DOHH2 (cell line): ENCODE data around the gene CXorf49.
"Not testable (repeated sequence)": the region's sequence is repeated elsewhere in the genome, so short reads cannot be mapped to it uniquely, and the experiment has no call there.

Experiments
- EZH2phosphoT487 ChIP-seq: fragments of 200-600 bp; sonication (generic); IDR thresholded peaks from 2 replicates; pipeline ENCODE4 v1.6.1; 2017; ENCODE audit warnings: borderline replicate concordance, mild to moderate bottlenecking, antibody characterized with exemption, low read length, moderate library complexity, mixed read lengths
- TF ChIP-seq, protein P1 (sequence below): fragments of 200-600 bp; sonication (generic); IDR thresholded peaks from one replicate; pipeline ENCODE4 v1.5.1; 2014; ENCODE audit warnings: antibody characterized with exemption, mild to moderate bottlenecking, low read depth, low read length; ENCODE audit not compliant: poor library complexity, severe bottlenecking

DNA sequence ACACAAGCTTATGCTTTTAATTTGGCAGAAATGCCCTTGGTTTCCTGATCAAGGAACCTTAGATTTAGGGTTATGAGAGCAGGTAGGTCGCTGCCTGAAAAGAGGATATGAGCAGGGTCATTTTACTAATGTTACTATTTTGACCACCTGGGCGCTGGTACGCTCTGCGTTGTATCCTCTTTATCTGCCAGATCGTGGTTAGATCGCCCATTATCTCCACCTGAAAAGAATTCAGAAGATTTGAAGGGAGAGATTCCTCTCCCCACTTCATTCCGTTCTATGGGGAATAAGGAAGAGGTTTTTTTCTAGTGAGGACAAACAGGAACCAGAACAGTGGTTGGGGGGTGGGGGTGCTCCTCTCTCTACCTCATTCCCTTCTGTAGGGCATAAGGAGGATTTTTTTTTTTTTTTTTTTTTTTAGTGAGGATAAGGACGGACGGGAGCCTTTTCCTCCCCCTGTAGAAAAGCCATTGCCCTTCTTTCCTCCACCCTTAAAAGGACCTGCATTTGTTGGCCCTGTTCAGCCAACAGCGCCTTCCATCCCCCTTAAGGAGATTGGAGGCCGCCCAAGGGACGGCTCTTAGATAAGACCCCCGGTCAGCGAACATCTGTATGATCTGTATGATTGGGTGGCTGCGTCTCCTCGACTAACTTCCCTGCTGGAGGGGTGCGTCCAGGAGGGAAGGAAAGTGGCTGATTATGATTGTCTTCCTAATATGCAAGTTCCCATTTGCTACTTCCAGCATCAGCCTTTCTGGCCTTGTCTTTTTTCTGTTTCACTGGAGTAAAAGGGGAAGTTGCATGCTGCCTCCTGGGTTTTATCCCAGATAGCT is 20.4 kb downstream of the CXorf49 start:
- TF ChIP-seq, protein P1, sequence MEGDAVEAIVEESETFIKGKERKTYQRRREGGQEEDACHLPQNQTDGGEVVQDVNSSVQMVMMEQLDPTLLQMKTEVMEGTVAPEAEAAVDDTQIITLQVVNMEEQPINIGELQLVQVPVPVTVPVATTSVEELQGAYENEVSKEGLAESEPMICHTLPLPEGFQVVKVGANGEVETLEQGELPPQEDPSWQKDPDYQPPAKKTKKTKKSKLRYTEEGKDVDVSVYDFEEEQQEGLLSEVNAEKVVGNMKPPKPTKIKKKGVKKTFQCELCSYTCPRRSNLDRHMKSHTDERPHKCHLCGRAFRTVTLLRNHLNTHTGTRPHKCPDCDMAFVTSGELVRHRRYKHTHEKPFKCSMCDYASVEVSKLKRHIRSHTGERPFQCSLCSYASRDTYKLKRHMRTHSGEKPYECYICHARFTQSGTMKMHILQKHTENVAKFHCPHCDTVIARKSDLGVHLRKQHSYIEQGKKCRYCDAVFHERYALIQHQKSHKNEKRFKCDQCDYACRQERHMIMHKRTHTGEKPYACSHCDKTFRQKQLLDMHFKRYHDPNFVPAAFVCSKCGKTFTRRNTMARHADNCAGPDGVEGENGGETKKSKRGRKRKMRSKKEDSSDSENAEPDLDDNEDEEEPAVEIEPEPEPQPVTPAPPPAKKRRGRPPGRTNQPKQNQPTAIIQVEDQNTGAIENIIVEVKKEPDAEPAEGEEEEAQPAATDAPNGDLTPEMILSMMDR = not testable (repeated sequence)
- not testable (repeated sequence) for TF ChIP-seq EZH2phosphoT487
